SK-N-SH treated with all-trans-retinoic acid at 6 μM for 48 hours (cell line): ENCODE measurements around the gene TPO.

Source experiments
- ATAC-seq: fragments of 200-7000 bp; cut with Tn5 transposase; 3 replicates; pipeline ENCODE4 v1.9.1; 2020; ENCODE audit warnings: mild to moderate bottlenecking, moderate library complexity
- ARNTL ChIP-seq: fragments of 450-650 bp; formaldehyde crosslinking; IDR thresholded peaks from 2 replicates; pipeline ENCODE4 v1.5.0; 2020; ENCODE audit warnings: low read depth, mild to moderate bottlenecking, moderate library complexity, borderline replicate concordance
- BACH2 ChIP-seq: fragments of 250-450 bp; sonication (Bioruptor Pico); IDR thresholded peaks from 2 replicates; pipeline ENCODE4 v1.9.0; 2021; ENCODE audit warnings: mild to moderate bottlenecking, borderline replicate concordance
- CSDC2 ChIP-seq: fragments of 250-450 bp; sonication (Bioruptor Pico); IDR thresholded peaks from 2 replicates; pipeline ENCODE4 v1.5.0; 2020; ENCODE audit warnings: mild to moderate bottlenecking, moderate library complexity
- CSRNP3 ChIP-seq: fragments of 250-450 bp; sonication (Bioruptor Pico); IDR thresholded peaks from 2 replicates; pipeline ENCODE4 v1.5.1; 2021; ENCODE audit warnings: mild to moderate bottlenecking, moderate library complexity
- ESRRG ChIP-seq: fragments of 250-450 bp; sonication (Bioruptor Pico); IDR thresholded peaks from 2 replicates; pipeline ENCODE4 v1.6.1; 2021; ENCODE audit warnings: mild to moderate bottlenecking
- GLIS3 ChIP-seq: fragments of 250-450 bp; sonication (Bioruptor Pico); IDR thresholded peaks from 2 replicates; pipeline ENCODE4 v1.5.0; 2020; ENCODE audit warnings: mild to moderate bottlenecking, moderate library complexity
- ISL1 ChIP-seq: fragments of 250-450 bp; sonication (Bioruptor Pico); IDR thresholded peaks from 2 replicates; pipeline ENCODE4 v2.1.2; 2022; ENCODE audit warnings: mild to moderate bottlenecking, moderate library complexity
- OSR1 ChIP-seq: fragments of 250-450 bp; sonication (Bioruptor Pico); IDR thresholded peaks from 2 replicates; pipeline ENCODE4 v1.8.0; 2022; ENCODE audit warnings: moderate library complexity, mild to moderate bottlenecking, inconsistent platforms
- PATZ1 ChIP-seq: fragments of 250-450 bp; sonication (Bioruptor Pico); IDR thresholded peaks from 2 replicates; pipeline ENCODE4 v1.8.0; 2020; ENCODE audit warnings: mild to moderate bottlenecking, moderate library complexity, borderline replicate concordance
- POU6F1 ChIP-seq: fragments of 250-450 bp; sonication (Bioruptor Pico); IDR thresholded peaks from 2 replicates; pipeline ENCODE4 v1.8.0; 2021; ENCODE audit warnings: low read depth, mild to moderate bottlenecking, moderate library complexity, borderline replicate concordance
- PPARA ChIP-seq: fragments of 250-450 bp; sonication (Bioruptor Pico); IDR thresholded peaks from 2 replicates; pipeline ENCODE4 v1.5.0; 2020; ENCODE audit warnings: mild to moderate bottlenecking, borderline replicate concordance
- RARB ChIP-seq: fragments of 250-450 bp; sonication (Bioruptor Pico); IDR thresholded peaks from 2 replicates; pipeline ENCODE4 v1.8.0; 2021; ENCODE audit warnings: mild to moderate bottlenecking, moderate library complexity
- SNAI2 ChIP-seq: fragments of 250-450 bp; sonication (Bioruptor Pico); IDR thresholded peaks from 2 replicates; pipeline ENCODE4 v1.5.0; 2020; ENCODE audit warnings: mild to moderate bottlenecking, moderate library complexity
- TCF4 ChIP-seq: fragments of 250-450 bp; sonication (Bioruptor Pico); IDR thresholded peaks from 2 replicates; pipeline ENCODE4 v1.8.0; 2021; ENCODE audit warnings: mild to moderate bottlenecking, moderate library complexity, borderline replicate concordance
- TOX ChIP-seq: fragments of 250-450 bp; sonication (Bioruptor Pico); IDR thresholded peaks from 2 replicates; pipeline ENCODE4 v1.8.0; 2021; ENCODE audit warnings: mild to moderate bottlenecking, moderate library complexity, borderline replicate concordance
- ZC3H10 ChIP-seq: fragments of 250-450 bp; sonication (Bioruptor Pico); IDR thresholded peaks from 2 replicates; pipeline ENCODE4 v1.5.1; 2021; ENCODE audit warnings: mild to moderate bottlenecking, moderate library complexity
- ZFP3 ChIP-seq: fragments of 250-450 bp; sonication (Bioruptor Pico); IDR thresholded peaks from 2 replicates; pipeline ENCODE4 v1.5.0; 2020; ENCODE audit warnings: mild to moderate bottlenecking, moderate library complexity
- ZFP30 ChIP-seq: fragments of 450-650 bp; formaldehyde crosslinking; IDR thresholded peaks from 2 replicates; pipeline ENCODE4 v1.5.0; 2022; ENCODE audit warnings: mild to moderate bottlenecking, moderate library complexity
- ZNF565 ChIP-seq: fragments of 450-650 bp; formaldehyde crosslinking; conservative IDR thresholded peaks from 2 replicates; pipeline ENCODE4 v1.5.0; 2020; ENCODE audit warnings: low read depth, mild to moderate bottlenecking, moderate library complexity
- ZNF70 ChIP-seq: fragments of 450-650 bp; formaldehyde crosslinking; IDR thresholded peaks from 2 replicates; pipeline ENCODE4 v1.5.0; 2020; ENCODE audit warnings: mild to moderate bottlenecking, moderate library complexity
- ZNF8 ChIP-seq: fragments of 450-650 bp; formaldehyde crosslinking; IDR thresholded peaks from 2 replicates; pipeline ENCODE4 v1.5.0; 2020; ENCODE audit warnings: mild to moderate bottlenecking, moderate library complexity
- TF ChIP-seq, protein P1 (sequence below): fragments of 250-450 bp; sonication (Bioruptor Pico); IDR thresholded peaks from 2 replicates; pipeline ENCODE4 v1.5.0; 2020; ENCODE audit warnings: mild to moderate bottlenecking, moderate library complexity
- TF ChIP-seq, protein P2 (sequence below): fragments of 250-450 bp; sonication (Bioruptor Pico); IDR thresholded peaks from 2 replicates; pipeline ENCODE4 v1.5.1; 2020; ENCODE audit warnings: low read depth, mild to moderate bottlenecking, moderate library complexity

TPO gene

GRCh38 chr2:1496359-1496821 lies 83.1 kb downstream of the TPO start:
- no peak for TF ChIP-seq ZNF8 (CRISPR knock-in tag)
- TF ChIP-seq RARB (CRISPR knock-in tag), result no peak
- TF ChIP-seq ZC3H10 (CRISPR knock-in tag), result no peak
- no peak for TF ChIP-seq ISL1 (CRISPR knock-in tag)
- TF ChIP-seq TOX (CRISPR knock-in tag), result no peak
- no peak for TF ChIP-seq OSR1 (CRISPR knock-in tag)
- TF ChIP-seq POU6F1, result no peak
- TF ChIP-seq ZNF565, result no peak
- TF ChIP-seq ZFP30 (CRISPR knock-in tag), result no peak
- TF ChIP-seq, protein P1, sequence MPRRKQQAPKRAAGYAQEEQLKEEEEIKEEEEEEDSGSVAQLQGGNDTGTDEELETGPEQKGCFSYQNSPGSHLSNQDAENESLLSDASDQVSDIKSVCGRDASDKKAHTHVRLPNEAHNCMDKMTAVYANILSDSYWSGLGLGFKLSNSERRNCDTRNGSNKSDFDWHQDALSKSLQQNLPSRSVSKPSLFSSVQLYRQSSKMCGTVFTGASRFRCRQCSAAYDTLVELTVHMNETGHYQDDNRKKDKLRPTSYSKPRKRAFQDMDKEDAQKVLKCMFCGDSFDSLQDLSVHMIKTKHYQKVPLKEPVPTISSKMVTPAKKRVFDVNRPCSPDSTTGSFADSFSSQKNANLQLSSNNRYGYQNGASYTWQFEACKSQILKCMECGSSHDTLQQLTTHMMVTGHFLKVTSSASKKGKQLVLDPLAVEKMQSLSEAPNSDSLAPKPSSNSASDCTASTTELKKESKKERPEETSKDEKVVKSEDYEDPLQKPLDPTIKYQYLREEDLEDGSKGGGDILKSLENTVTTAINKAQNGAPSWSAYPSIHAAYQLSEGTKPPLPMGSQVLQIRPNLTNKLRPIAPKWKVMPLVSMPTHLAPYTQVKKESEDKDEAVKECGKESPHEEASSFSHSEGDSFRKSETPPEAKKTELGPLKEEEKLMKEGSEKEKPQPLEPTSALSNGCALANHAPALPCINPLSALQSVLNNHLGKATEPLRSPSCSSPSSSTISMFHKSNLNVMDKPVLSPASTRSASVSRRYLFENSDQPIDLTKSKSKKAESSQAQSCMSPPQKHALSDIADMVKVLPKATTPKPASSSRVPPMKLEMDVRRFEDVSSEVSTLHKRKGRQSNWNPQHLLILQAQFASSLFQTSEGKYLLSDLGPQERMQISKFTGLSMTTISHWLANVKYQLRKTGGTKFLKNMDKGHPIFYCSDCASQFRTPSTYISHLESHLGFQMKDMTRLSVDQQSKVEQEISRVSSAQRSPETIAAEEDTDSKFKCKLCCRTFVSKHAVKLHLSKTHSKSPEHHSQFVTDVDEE (CRISPR knock-in tag), result no peak
- no peak for TF ChIP-seq CSRNP3
- TF ChIP-seq ESRRG (CRISPR knock-in tag), result no peak
- TF ChIP-seq ARNTL, result no peak
- TF ChIP-seq TCF4 (CRISPR knock-in tag), result no peak
- no peak for TF ChIP-seq GLIS3
- ATAC-seq, result no peak

DNA sequence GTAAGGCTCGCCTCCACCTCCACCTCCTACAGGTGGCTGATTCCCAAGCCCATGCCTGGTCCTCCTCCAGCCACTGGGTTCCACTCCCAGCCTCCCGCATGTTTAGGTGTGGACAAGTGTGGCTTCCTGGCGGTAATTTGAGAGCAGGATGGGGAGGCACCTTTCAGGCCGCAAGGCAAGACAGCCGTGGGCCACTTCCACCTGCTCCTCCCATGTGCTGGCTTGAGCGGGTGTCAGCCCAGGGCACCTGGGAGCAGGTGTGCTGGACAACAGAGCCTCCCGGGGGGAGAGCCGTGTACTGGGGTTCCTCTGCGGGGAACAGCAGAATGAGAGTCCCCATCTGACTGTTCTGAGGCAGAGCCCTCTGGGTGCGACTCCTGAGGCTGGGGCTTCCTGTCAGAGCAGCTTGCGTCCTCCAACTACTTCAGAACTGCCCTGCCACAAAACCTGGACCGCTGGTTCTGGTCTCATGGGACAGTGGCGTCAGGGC lies 83.9 kb downstream of the TPO start:
- TF ChIP-seq ZFP3 (no peak), ZNF565 (no peak), POU6F1 (no peak), ZNF70 (CRISPR knock-in tag) (no peak), OSR1 (CRISPR knock-in tag) (no peak), CSRNP3 (no peak), GLIS3 (no peak), PATZ1 (no peak), BACH2 (CRISPR knock-in tag) (no peak), ZC3H10 (CRISPR knock-in tag) (no peak), PPARA (CRISPR knock-in tag) (no peak), SNAI2 (CRISPR knock-in tag) (no peak), ZFP30 (CRISPR knock-in tag) (no peak), CSDC2 (CRISPR knock-in tag) (no peak)
- TF ChIP-seq, protein P1 (CRISPR knock-in tag), result no peak
- TF ChIP-seq, protein P2, sequence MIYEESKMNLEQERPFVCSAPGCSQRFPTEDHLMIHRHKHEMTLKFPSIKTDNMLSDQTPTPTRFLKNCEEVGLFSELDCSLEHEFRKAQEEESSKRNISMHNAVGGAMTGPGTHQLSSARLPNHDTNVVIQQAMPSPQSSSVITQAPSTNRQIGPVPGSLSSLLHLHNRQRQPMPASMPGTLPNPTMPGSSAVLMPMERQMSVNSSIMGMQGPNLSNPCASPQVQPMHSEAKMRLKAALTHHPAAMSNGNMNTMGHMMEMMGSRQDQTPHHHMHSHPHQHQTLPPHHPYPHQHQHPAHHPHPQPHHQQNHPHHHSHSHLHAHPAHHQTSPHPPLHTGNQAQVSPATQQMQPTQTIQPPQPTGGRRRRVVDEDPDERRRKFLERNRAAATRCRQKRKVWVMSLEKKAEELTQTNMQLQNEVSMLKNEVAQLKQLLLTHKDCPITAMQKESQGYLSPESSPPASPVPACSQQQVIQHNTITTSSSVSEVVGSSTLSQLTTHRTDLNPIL (CRISPR knock-in tag), result no peak
- no peak for ATAC-seq
